ENCODE data around the gene ASIC2.

Gene ASIC2

DNA sequence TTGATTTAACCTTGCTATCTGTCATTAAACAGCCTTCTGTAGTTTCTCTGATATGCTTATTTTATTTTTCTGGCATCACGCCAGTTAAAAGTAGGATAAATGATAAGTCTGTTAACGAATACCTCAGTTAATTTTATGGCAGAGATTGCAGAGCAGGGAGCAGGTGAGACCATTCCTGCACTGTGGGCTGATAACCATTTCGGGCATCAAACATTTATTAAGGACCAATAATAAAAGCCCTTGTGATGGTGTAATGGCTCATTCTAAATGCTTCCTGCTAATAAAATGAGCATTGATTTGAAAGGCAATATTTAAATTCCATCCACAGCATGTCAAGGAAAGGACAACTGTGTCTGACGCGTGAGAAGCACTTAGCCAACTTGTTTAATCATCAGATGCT, 94.1 kb downstream of the ASIC2 start:
- Histone ChIP-seq H3K9me3 (ENCODE audit: control insufficient read depth, insufficient read depth, low read length) (no peaks in the 10 kb centered on the region), H3K36me3 (ENCODE audit: control insufficient read depth, insufficient read depth, low read length) (no peaks in the 10 kb centered on the region), H3K27me3 (ENCODE audit: control insufficient read depth, insufficient read depth, low read length) (peaks cover 56% of the 10 kb centered on the region), H3K4me3 (ENCODE audit: low read depth, low read length) (no peak overlapping the region), H3K9ac (ENCODE audit: low read depth, low read length) (no peak overlapping the region), H3K4me1 (ENCODE audit: control insufficient read depth, insufficient read depth, low read length) (peaks cover 4% of the 10 kb centered on the region)

DNA sequence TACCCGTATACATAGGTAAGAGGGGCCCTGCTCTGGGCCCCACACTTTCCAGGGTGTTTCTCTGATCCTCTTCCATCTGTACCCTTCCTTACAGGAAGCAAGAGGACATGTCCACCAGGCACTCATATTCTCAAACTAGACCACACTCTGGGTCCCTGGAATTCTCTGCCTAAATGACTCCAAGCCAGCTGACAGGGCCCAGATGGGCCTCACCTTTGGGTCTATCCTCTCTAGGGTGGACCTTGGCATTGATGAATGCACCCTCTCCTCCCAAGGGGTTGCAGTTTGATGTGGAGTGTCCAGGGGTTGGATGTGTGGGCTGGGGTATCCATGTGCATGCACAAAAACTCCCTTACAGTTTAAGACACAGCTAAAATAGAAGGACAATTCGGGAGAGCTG, 95.8 kb downstream of the ASIC2 start:
- Histone ChIP-seq H3K27me3 (ENCODE audit: control insufficient read depth, insufficient read depth, low read length) (peaks cover 61% of the 10 kb centered on the region), H3K36me3 (ENCODE audit: control insufficient read depth, insufficient read depth, low read length) (no peaks in the 10 kb centered on the region), H3K9ac (ENCODE audit: low read depth, low read length) (no peak overlapping the region), H3K4me3 (ENCODE audit: low read depth, low read length) (no peak overlapping the region), H3K9me3 (ENCODE audit: control insufficient read depth, insufficient read depth, low read length) (no peaks in the 10 kb centered on the region), H3K4me1 (ENCODE audit: control insufficient read depth, insufficient read depth, low read length) (peaks cover 14% of the 10 kb centered on the region)

DNA sequence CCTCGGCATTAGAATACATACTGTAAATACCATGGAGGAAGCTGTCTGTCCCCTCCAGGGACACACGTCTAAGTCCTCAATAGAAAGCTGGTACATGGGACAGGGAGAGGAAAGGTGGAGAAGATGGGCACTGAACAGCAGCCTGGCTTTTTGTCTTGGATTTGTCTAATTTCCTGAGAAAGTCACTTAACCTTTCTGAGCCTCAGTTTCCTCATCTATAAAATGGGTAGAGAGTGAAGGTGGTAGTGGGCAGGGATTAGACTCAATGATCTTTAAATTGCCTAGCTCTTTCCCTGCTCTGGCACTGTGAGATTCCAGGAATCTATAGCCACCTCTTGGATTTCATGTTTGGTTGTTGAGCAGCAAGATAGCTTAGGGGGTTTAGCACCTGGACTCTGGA, 96.2 kb downstream of the ASIC2 start:
- H3K4me1 ChIP-seq (ENCODE audit: control insufficient read depth, insufficient read depth, low read length): peaks cover 14% of the 10 kb centered on the region
- H3K9ac ChIP-seq (ENCODE audit: low read depth, low read length): no peak overlapping the region
- peaks cover 63% of the 10 kb centered on the region for H3K27me3 ChIP-seq (ENCODE audit: control insufficient read depth, insufficient read depth, low read length)
- no peaks in the 10 kb centered on the region for H3K36me3 ChIP-seq (ENCODE audit: control insufficient read depth, insufficient read depth, low read length)
- no peak overlapping the region for H3K4me3 ChIP-seq (ENCODE audit: low read depth, low read length)
- H3K9me3 ChIP-seq (ENCODE audit: control insufficient read depth, insufficient read depth, low read length): no peaks in the 10 kb centered on the region

DNA sequence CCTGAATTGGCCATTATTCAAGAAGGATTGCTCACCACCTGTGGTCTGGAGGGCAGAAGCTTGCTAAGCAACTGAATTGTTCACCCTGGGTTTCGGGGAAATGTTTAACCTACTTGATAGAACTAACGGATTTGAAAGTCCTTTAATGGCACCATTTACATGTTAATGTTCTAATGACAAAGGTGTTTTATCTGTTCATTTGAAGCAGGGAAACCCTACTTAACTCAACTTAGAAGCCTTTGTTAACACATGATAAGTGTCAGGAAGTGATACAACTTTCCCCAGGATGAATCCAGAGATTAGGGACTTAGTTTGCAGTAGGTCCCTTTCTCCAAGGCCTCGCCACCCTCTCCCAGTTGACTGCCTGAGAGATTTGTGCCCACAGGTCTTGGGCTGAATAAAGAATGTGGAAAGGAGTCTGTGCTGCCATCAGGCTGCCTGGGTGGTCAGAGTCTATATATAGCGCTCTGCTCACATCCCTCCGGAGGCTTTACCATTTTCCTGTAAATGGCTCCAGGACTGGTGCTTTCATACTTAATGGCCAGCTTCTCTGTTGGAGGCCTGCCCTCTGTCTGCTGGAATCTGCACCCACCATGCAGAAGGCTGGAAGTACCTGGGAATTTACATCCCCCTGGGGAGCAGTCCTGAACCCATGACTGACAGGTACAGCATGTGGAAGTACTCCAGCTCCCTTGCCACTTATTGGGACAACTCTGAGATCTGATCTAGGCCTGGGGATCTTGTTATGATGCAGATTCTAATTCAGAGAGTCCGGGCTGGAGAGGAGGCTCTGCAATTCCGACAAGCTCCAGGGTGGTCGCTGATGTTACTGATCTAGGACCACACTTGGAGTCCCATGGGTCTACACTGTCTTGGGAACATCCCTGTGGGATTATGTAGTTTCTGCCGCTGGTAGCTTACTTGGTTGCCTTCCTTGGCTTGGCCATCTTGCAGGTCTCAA, 99.9 kb downstream of the ASIC2 start:
- peaks cover 14% of the 10 kb centered on the region for H3K4me1 ChIP-seq (ENCODE audit: control insufficient read depth, insufficient read depth, low read length)
- peaks cover 69% of the 10 kb centered on the region for H3K27me3 ChIP-seq (ENCODE audit: control insufficient read depth, insufficient read depth, low read length)
- H3K4me3 ChIP-seq (ENCODE audit: low read depth, low read length): peak overlapping the region; percentile 3
- no peak overlapping the region for H3K9ac ChIP-seq (ENCODE audit: low read depth, low read length)
- H3K36me3 ChIP-seq (ENCODE audit: control insufficient read depth, insufficient read depth, low read length): no peaks in the 10 kb centered on the region
- no peaks in the 10 kb centered on the region for H3K9me3 ChIP-seq (ENCODE audit: control insufficient read depth, insufficient read depth, low read length)

DNA sequence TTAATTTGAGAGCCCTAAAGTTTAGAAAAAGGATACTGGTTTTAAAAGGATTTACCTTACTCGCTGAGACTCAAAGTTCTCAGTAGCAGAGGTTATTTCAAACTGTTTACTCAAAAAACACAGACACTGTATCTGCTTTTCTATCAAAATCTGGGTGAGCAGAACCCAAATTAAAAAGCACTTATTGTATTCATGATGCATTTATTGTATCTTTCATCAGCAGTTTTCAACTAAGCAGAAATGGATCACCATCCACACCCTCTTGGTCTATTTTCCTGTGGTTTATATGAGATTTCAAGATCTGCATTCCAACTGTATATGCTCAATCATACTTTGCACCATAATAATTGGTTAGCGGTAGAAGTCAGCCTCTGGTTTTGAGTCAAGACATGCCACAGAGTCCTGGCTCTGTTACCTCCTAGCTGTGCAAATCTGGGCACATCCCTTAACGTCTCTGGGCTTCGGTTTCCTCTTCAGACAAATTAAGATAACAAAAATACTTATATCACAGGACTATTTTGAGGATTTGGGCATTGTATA, 109.5 kb downstream of the ASIC2 start:
- no peak overlapping the region for H3K9ac ChIP-seq (ENCODE audit: low read depth, low read length)
- peaks cover 9% of the 10 kb centered on the region for H3K27me3 ChIP-seq (ENCODE audit: control insufficient read depth, insufficient read depth, low read length)
- H3K36me3 ChIP-seq (ENCODE audit: control insufficient read depth, insufficient read depth, low read length): no peaks in the 10 kb centered on the region
- H3K9me3 ChIP-seq (ENCODE audit: control insufficient read depth, insufficient read depth, low read length): no peaks in the 10 kb centered on the region
- H3K4me1 ChIP-seq (ENCODE audit: control insufficient read depth, insufficient read depth, low read length): no peaks in the 10 kb centered on the region
- H3K4me3 ChIP-seq (ENCODE audit: low read depth, low read length): no peak overlapping the region

DNA sequence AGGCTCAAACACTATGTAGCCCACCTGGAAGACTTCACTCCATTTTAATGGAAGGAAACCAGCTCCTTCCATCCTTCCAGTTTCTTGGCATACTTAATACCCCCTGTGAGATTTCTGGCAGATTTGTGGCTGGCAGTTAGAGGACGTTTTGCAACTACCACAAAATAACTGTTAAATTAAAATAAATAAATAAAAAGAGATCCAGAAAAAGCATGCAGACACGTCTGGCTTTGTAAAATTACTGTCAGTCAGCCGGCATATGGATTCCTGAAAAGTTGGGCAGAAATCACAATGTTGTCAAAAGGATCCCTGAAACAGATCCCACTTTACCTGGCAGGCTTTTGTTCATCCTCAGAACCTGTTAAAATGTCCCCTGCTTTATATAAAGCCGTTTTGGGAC, 113.9 kb downstream of the ASIC2 start:
- Histone ChIP-seq H3K4me1 (ENCODE audit: control insufficient read depth, insufficient read depth, low read length) (no peaks in the 10 kb centered on the region), H3K36me3 (ENCODE audit: control insufficient read depth, insufficient read depth, low read length) (no peaks in the 10 kb centered on the region), H3K9me3 (ENCODE audit: control insufficient read depth, insufficient read depth, low read length) (no peaks in the 10 kb centered on the region), H3K27me3 (ENCODE audit: control insufficient read depth, insufficient read depth, low read length) (peaks cover 2% of the 10 kb centered on the region), H3K9ac (ENCODE audit: low read depth, low read length) (no peak overlapping the region), H3K4me3 (ENCODE audit: low read depth, low read length) (no peak overlapping the region)

DNA sequence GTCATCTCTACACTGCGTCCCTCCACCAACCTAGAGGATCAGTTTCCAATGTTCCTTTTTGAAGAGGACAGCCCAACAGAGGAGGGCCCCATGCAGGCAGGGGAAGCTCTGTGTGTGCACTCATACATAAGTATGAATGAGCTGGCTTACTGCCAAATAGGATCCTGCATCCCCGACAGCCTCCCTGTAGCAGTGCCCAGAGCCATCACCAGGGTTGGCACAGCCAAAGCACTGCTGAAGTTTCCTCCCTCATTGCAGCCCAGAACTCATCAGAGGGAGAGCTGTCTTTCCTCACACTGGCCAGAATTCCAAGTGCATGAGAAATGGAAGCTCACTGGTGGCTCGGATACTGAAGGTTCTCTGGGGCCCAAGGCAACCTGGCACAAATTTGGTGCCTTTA, 114.4 kb downstream of the ASIC2 start:
- no peaks in the 10 kb centered on the region for H3K4me1 ChIP-seq (ENCODE audit: control insufficient read depth, insufficient read depth, low read length)
- no peak overlapping the region for H3K4me3 ChIP-seq (ENCODE audit: low read depth, low read length)
- peaks cover 2% of the 10 kb centered on the region for H3K27me3 ChIP-seq (ENCODE audit: control insufficient read depth, insufficient read depth, low read length)
- H3K9ac ChIP-seq (ENCODE audit: low read depth, low read length): no peak overlapping the region
- no peaks in the 10 kb centered on the region for H3K9me3 ChIP-seq (ENCODE audit: control insufficient read depth, insufficient read depth, low read length)
- H3K36me3 ChIP-seq (ENCODE audit: control insufficient read depth, insufficient read depth, low read length): no peaks in the 10 kb centered on the region

DNA sequence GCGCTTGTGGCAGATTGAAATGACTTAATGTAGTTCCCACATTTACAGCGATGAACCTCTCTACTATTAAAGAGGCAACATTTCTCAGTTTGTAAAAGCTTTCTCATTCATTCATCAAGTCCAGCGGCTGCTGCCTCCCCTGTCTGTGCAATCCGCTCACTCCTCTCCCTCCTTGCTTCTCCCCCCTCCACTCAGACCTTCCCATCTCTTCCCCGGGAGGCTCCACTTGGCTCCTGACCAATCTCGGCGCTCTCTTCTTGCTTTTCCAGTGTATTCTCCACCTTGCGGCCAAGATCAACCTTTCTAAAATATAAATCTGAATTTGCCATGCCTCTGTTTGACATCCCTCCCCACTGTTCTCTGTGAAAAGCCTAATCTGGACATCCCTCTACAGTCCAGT, 117.5 kb downstream of the ASIC2 start:
- no peaks in the 10 kb centered on the region for H3K4me1 ChIP-seq (ENCODE audit: control insufficient read depth, insufficient read depth, low read length)
- no peak overlapping the region for H3K9ac ChIP-seq (ENCODE audit: low read depth, low read length)
- no peak overlapping the region for H3K4me3 ChIP-seq (ENCODE audit: low read depth, low read length)
- no peaks in the 10 kb centered on the region for H3K9me3 ChIP-seq (ENCODE audit: control insufficient read depth, insufficient read depth, low read length)
- H3K27me3 ChIP-seq (ENCODE audit: control insufficient read depth, insufficient read depth, low read length): no peaks in the 10 kb centered on the region
- no peaks in the 10 kb centered on the region for H3K36me3 ChIP-seq (ENCODE audit: control insufficient read depth, insufficient read depth, low read length)

DNA sequence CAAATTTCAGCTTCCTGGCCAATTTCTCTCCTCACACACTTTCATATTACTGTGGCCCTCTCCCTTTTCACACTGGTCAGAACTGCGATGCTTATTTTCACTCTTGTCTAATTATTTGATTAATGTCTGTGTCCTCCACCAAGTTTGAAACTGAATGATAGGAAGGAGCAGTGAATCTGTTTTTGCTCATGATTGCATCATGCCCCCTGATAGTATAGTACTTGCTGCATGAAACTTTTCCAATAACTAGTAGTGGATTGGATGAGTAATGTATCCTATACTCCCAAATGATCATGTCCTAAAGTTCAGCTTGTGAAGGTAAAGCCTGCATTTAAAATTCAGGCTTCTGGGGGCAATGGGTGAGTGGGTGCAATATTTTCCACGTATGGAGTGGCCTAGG, 121.2 kb downstream of the ASIC2 start:
- H3K4me3 ChIP-seq (ENCODE audit: low read depth, low read length): no peak overlapping the region
- no peaks in the 10 kb centered on the region for H3K27me3 ChIP-seq (ENCODE audit: control insufficient read depth, insufficient read depth, low read length)
- H3K9me3 ChIP-seq (ENCODE audit: control insufficient read depth, insufficient read depth, low read length): no peaks in the 10 kb centered on the region
- H3K36me3 ChIP-seq (ENCODE audit: control insufficient read depth, insufficient read depth, low read length): no peaks in the 10 kb centered on the region
- H3K4me1 ChIP-seq (ENCODE audit: control insufficient read depth, insufficient read depth, low read length): no peaks in the 10 kb centered on the region
- no peak overlapping the region for H3K9ac ChIP-seq (ENCODE audit: low read depth, low read length)

DNA sequence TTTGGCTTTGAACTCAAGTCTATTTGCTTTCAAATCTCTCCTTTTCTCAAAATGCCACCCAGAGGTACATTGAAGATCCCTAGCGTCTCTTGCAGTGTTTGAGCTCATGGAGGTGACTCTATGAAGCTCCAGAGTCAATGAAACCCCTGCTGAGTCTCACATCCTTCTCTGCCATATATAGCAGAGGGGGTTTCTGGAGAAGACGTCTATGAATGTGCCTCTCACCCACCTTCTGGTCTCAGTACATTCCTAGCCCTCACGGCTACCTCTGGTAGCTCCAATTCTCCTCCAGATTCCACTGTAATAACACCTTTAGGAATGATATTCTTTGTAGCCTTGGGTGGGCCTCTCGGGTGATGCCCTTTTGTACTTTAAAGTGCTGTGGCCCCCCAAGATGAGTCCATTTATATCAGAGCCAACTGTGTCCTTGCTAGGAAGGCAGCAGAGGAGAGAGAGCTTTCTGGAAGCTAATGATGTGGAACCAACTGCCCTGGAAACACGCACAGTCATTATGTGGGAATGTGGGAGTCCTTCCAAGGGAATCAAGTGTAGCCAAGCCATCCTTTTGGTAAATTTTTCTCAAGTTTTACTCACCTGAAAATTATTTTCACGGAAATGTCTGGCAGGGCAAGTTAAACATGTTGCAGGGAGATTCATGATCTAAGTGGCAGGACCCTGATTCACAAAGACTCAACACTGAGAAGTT, 123.4 kb downstream of the ASIC2 start:
- Histone ChIP-seq H3K9me3 (ENCODE audit: control insufficient read depth, insufficient read depth, low read length) (no peaks in the 10 kb centered on the region), H3K27me3 (ENCODE audit: control insufficient read depth, insufficient read depth, low read length) (no peaks in the 10 kb centered on the region), H3K9ac (ENCODE audit: low read depth, low read length) (no peak overlapping the region), H3K36me3 (ENCODE audit: control insufficient read depth, insufficient read depth, low read length) (no peaks in the 10 kb centered on the region), H3K4me1 (ENCODE audit: control insufficient read depth, insufficient read depth, low read length) (no peaks in the 10 kb centered on the region), H3K4me3 (ENCODE audit: low read depth, low read length) (no peak overlapping the region)

DNA sequence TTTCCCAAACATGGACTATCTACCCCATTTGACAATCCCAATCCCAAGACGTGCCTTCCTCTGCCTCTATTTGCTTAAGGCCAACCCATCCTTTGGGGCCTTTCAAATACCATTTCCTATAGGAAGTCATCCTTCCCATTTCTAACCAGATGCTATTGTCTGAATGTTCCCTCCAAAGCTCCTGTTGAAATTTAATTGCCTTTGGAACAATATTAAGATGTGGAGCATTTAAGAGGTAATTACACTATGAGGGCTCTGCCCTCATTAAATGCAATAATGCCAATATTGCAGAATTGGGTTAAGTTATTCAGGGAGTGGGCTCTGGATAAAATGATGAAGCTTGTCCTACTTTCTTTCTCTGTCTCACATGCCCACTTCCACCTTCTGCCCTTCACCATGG, 125.4 kb downstream of the ASIC2 start:
- no peak overlapping the region for H3K9ac ChIP-seq (ENCODE audit: low read depth, low read length)
- H3K4me3 ChIP-seq (ENCODE audit: low read depth, low read length): no peak overlapping the region
- H3K36me3 ChIP-seq (ENCODE audit: control insufficient read depth, insufficient read depth, low read length): no peaks in the 10 kb centered on the region
- no peaks in the 10 kb centered on the region for H3K9me3 ChIP-seq (ENCODE audit: control insufficient read depth, insufficient read depth, low read length)
- H3K4me1 ChIP-seq (ENCODE audit: control insufficient read depth, insufficient read depth, low read length): no peaks in the 10 kb centered on the region
- peaks cover 2% of the 10 kb centered on the region for H3K27me3 ChIP-seq (ENCODE audit: control insufficient read depth, insufficient read depth, low read length)

DNA sequence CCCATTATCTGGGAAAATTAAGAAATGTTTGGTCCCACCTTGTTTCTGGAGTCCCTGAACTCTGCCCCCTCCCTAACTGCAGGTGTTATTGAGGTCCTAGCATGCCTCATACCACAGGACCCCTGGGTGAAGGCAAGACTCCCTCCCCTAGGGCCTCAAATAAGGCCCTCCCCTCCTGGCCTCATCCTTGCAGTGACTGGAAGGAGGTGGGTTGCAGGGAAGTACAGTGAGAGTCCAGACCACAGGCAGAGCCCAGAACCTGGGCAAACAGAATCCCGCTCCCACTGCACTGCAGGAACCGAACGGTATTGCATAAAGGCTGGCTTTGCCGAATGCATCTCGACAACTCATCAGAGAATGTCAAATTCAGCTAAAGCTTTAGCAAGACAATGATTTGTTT, 126.6 kb downstream of the ASIC2 start:
- Histone ChIP-seq H3K4me1 (ENCODE audit: control insufficient read depth, insufficient read depth, low read length) (no peaks in the 10 kb centered on the region), H3K27me3 (ENCODE audit: control insufficient read depth, insufficient read depth, low read length) (peaks cover 4% of the 10 kb centered on the region), H3K36me3 (ENCODE audit: control insufficient read depth, insufficient read depth, low read length) (no peaks in the 10 kb centered on the region), H3K4me3 (ENCODE audit: low read depth, low read length) (no peak overlapping the region), H3K9ac (ENCODE audit: low read depth, low read length) (no peak overlapping the region), H3K9me3 (ENCODE audit: control insufficient read depth, insufficient read depth, low read length) (no peaks in the 10 kb centered on the region)
